Neural progenitor cell (in vitro differentiated cells): Measurements from ENCODE around the gene TM4SF20. TPM values are rescaled to one million over a fixed set of nuclear protein-coding genes. Genes with fewer than 3 reads are reported as not detected.

Experiments used
- DNase-seq: peaks from one replicate; pipeline ENCODE4 v3.0.0-alpha.2; 2016; ENCODE audit warnings: low spot score
- H2AFZ ChIP-seq: fragments of 200-600 bp; sonication (generic); replicated peaks from 2 replicates; pipeline ENCODE4 v1.6.1; 2016; ENCODE audit warnings: antibody characterized with exemption
- H3F3A ChIP-seq: fragments of 200-600 bp; sonication (generic); 2 replicates; pipeline ENCODE4 v1.6.1; 2016; ENCODE audit warnings: antibody characterized with exemption, low read depth
- H3K27ac ChIP-seq: fragments of 200-600 bp; sonication (generic); 2 replicates; pipeline ENCODE4 v1.5.1; 2016; ENCODE audit warnings: mild to moderate bottlenecking
- H3K27me3 ChIP-seq: fragments of 200-600 bp; sonication (generic); 2 replicates; pipeline ENCODE4 v1.6.1; 2016; ENCODE audit warnings: mild to moderate bottlenecking, moderate library complexity
- H3K36me3 ChIP-seq: fragments of 200-600 bp; sonication (generic); 2 replicates; pipeline ENCODE4 v1.5.1; 2016
- H3K4me1 ChIP-seq: fragments of 200-600 bp; sonication (generic); 2 replicates; pipeline ENCODE4 v1.6.1; 2016; ENCODE audit warnings: mixed run types
- H3K4me2 ChIP-seq: fragments of 200-600 bp; sonication (generic); 2 replicates; pipeline ENCODE4 v1.6.1; 2016
- H3K4me3 ChIP-seq: fragments of 200-600 bp; sonication (generic); 2 replicates; pipeline ENCODE4 v1.5.1; 2016
- H3K79me2 ChIP-seq: fragments of 200-600 bp; sonication (generic); 2 replicates; pipeline ENCODE4 v1.6.1; 2016; ENCODE audit warnings: low read depth
- H3K9ac ChIP-seq: fragments of 200-600 bp; sonication (generic); 2 replicates; pipeline ENCODE4 v1.6.1; 2016
- H3K9me3 ChIP-seq: fragments of 200-600 bp; sonication (generic); 2 replicates; pipeline ENCODE4 v1.5.1; 2016; ENCODE audit warnings: low read depth
- H4K20me1 ChIP-seq: fragments of 200-600 bp; sonication (generic); 2 replicates; pipeline ENCODE4 v1.6.1; 2016; ENCODE audit warnings: low read depth
- H3K27ac Mint-ChIP-seq: 3 replicates; pipeline ENCODE4 v1.8.0; 2021; ENCODE audit warnings: mixed read lengths
- H3K27me3 Mint-ChIP-seq: 2 replicates; pipeline ENCODE4 v1.8.0; 2022; ENCODE audit warnings: low read depth, mild to moderate bottlenecking, inconsistent platforms, moderate library complexity, mixed read lengths; ENCODE audit not compliant: insufficient read depth
- H3K36me3 Mint-ChIP-seq: 3 replicates; pipeline ENCODE4 v1.8.0; 2021; ENCODE audit warnings: mixed read lengths
- H3K4me1 Mint-ChIP-seq: 3 replicates; pipeline ENCODE4 v1.8.0; 2021; ENCODE audit warnings: mixed read lengths
- H3K4me3 Mint-ChIP-seq: 3 replicates; pipeline ENCODE4 v1.8.0; 2021; ENCODE audit warnings: mild to moderate bottlenecking, moderate library complexity, mixed read lengths
- H3K9me3 Mint-ChIP-seq: 3 replicates; pipeline ENCODE4 v1.8.0; 2020; ENCODE audit warnings: mixed read lengths
- CTCF ChIP-seq: fragments of 200-600 bp; sonication (generic); IDR thresholded peaks from 2 replicates; pipeline ENCODE4 v1.5.1; 2017; ENCODE audit warnings: antibody characterized with exemption, mild to moderate bottlenecking
- EZH2 ChIP-seq: fragments of 200-600 bp; sonication (generic); IDR thresholded peaks from 2 replicates; pipeline ENCODE4 v1.6.1; 2017; ENCODE audit warnings: antibody characterized with exemption, mild to moderate bottlenecking, moderate library complexity
- EZH2phosphoT487 ChIP-seq: fragments of 200-600 bp; sonication (generic); IDR thresholded peaks from 2 replicates; pipeline ENCODE4 v1.6.1; 2017; ENCODE audit warnings: antibody characterized with exemption
- total RNA-seq: library from RNA; depleted of rRNA; stranded (reverse); fragments of >200 nt; gene quantifications from 2 replicates; pipeline ENCODE4 v1.2.3, GENCODE V29; 2015; ENCODE audit warnings: low replicate concordance

Gene TM4SF20
- total RNA-seq, 1 donor from 2014 or later = not detected

GRCh38 chr2:227326783-227327182 lies 52.3 kb downstream of the TM4SF20 start:
- H3K4me1 Mint-ChIP-seq = peaks cover 16% of the 10 kb centered on the region
- H3K9me3 Mint-ChIP-seq = peaks cover 12% of the 10 kb centered on the region
- H3K27me3 ChIP-seq = no peaks in the 10 kb centered on the region
- H3K27ac Mint-ChIP-seq = no peak overlapping the region
- H3K4me3 ChIP-seq = peak overlapping the region; percentile 72
- no peak overlapping the region for H2AFZ ChIP-seq
- peaks cover 12% of the 10 kb centered on the region for H3K36me3 Mint-ChIP-seq
- peak overlapping the region; percentile 72 for H3K27ac ChIP-seq
- H4K20me1 ChIP-seq = peaks cover 15% of the 10 kb centered on the region
- peaks cover 9% of the 10 kb centered on the region for H3K9me3 ChIP-seq
- no peaks in the 10 kb centered on the region for H3K36me3 ChIP-seq
- H3K4me2 ChIP-seq = peak overlapping the region; percentile 84
- peaks cover 24% of the 10 kb centered on the region for H3K4me1 ChIP-seq
- peak overlapping the region; percentile 77 for H3K9ac ChIP-seq
- TF ChIP-seq EZH2phosphoT487 = no peak
- TF ChIP-seq EZH2 = no peak
- TF ChIP-seq CTCF = no peak
- H3K4me3 Mint-ChIP-seq = peak overlapping the region; percentile 76
- no peak for DNase-seq
- peaks cover 65% of the 10 kb centered on the region for H3K79me2 ChIP-seq
- H3F3A ChIP-seq = peaks cover 9% of the 10 kb centered on the region
- H3K27me3 Mint-ChIP-seq = peaks cover 3% of the 10 kb centered on the region

GRCh38 chr2:227325839-227326195 lies 53.3 kb downstream of the TM4SF20 start:
- Histone ChIP-seq H3K9ac (peak overlapping the region; percentile 77), H3K27ac (peak overlapping the region; percentile 72), H3K27me3 (no peaks in the 10 kb centered on the region), H3K4me1 (peaks cover 24% of the 10 kb centered on the region), H3K9me3 (peaks cover 9% of the 10 kb centered on the region), H3K79me2 (peaks cover 56% of the 10 kb centered on the region), H3K36me3 (no peaks in the 10 kb centered on the region), H3F3A (peaks cover 9% of the 10 kb centered on the region), H4K20me1 (peaks cover 15% of the 10 kb centered on the region), H2AFZ (peak overlapping the region; percentile 88), H3K4me2 (peak overlapping the region; percentile 84), H3K4me3 (peak overlapping the region; percentile 72)
- Mint-ChIP-seq H3K27me3 (peaks cover 3% of the 10 kb centered on the region), H3K4me1 (peaks cover 16% of the 10 kb centered on the region), H3K27ac (peak overlapping the region; percentile 79), H3K36me3 (peaks cover 3% of the 10 kb centered on the region), H3K9me3 (peaks cover 14% of the 10 kb centered on the region), H3K4me3 (peak overlapping the region; percentile 95)
- DNase-seq = peak; percentile 67
- TF ChIP-seq CTCF = no peak
- TF ChIP-seq EZH2 = no peak
- TF ChIP-seq EZH2phosphoT487 = no peak

GRCh38 chr2:227324995-227325838 lies 53.9 kb downstream of the TM4SF20 start, which contains the start of gene MFF:
Gene MFF (plus strand): TSS chr2:227325251. CDS start chr2:227330666, 5,415 bp downstream.
- peaks cover 50% of the 10 kb centered on the region for H3K79me2 ChIP-seq
- H4K20me1 ChIP-seq = peaks cover 15% of the 10 kb centered on the region
- H3K4me3 Mint-ChIP-seq = peak within 1 kb of the TSS; percentile 95
- peaks cover 9% of the 10 kb centered on the region for H3K9me3 ChIP-seq
- H3K36me3 ChIP-seq = no peaks in the 10 kb centered on the region
- TF ChIP-seq EZH2phosphoT487 = no peak
- peak; percentile 38 for TF ChIP-seq CTCF
- TF ChIP-seq EZH2 = peak; percentile 30
- H3F3A ChIP-seq = peaks cover 9% of the 10 kb centered on the region
- H3K4me1 ChIP-seq = peaks cover 24% of the 10 kb centered on the region
- H3K4me1 Mint-ChIP-seq = peaks cover 16% of the 10 kb centered on the region
- H2AFZ ChIP-seq = peak within 1 kb of the TSS; percentile 88
- peak; percentile 90 for DNase-seq
- no peaks in the 10 kb centered on the region for H3K27me3 ChIP-seq
- H3K4me2 ChIP-seq = peak within 1 kb of the TSS; percentile 84
- H3K9ac ChIP-seq = peak within 1 kb of the TSS; percentile 77
- peak within 1 kb of the TSS; percentile 72 for H3K4me3 ChIP-seq
- no peaks in the 10 kb centered on the region for H3K36me3 Mint-ChIP-seq
- peaks cover 14% of the 10 kb centered on the region for H3K9me3 Mint-ChIP-seq
- H3K27ac ChIP-seq = peak within 1 kb of the TSS; percentile 72
- peaks cover 3% of the 10 kb centered on the region for H3K27me3 Mint-ChIP-seq
- peak within 1 kb of the TSS; percentile 92 for H3K27ac Mint-ChIP-seq
